GM19043 (cell line): ENCODE data around the gene THPO.
A peak's percentile ranks its signal among the peaks of the same experiment; 100 is the strongest.

Experiments used
- ATAC-seq: cut with Tn5 transposase; IDR thresholded peaks from one replicate; pipeline ENCODE4 v1.9.1; 2021; ENCODE audit warnings: low read depth; ENCODE audit not compliant: unreplicated experiment

Gene THPO

GRCh38 chr3:184377882-184378445, at the start of gene THPO:
TSS of gene THPO (minus strand) at chr3:184378207. CDS start at chr3:184376259, 1,948 bp downstream.
- no peak for ATAC-seq

GRCh38 chr3:184426691-184427141, 48.7 kb upstream of the THPO start:
- no peak for ATAC-seq

GRCh38 chr3:184423561-184423960, 45.6 kb upstream of the THPO start:
- no peak for ATAC-seq

- ATAC-seq, result no peak
Observed at GRCh38 chr3:184419171-184419570, 41.2 kb upstream of the THPO start.

GRCh38 chr3:184417619-184418327, 39.8 kb upstream of the THPO start:
- peak; percentile 85 for ATAC-seq

GRCh38 chr3:184415203-184415490, 37.1 kb upstream of the THPO start:
- no peak for ATAC-seq

- ATAC-seq, result no peak
Observed at GRCh38 chr3:184414418-184415202, 36.6 kb upstream of the THPO start.

GRCh38 chr3:184409946-184410500, 32.0 kb upstream of the THPO start:
- no peak for ATAC-seq

GRCh38 chr3:184409331-184409926, 31.4 kb upstream of the THPO start:
- ATAC-seq, result no peak

- no peak for ATAC-seq
Observed at GRCh38 chr3:184405075-184406030, 27.3 kb upstream of the THPO start.

- ATAC-seq, result no peak
Observed at GRCh38 chr3:184399410-184399809, 21.4 kb upstream of the THPO start.

GRCh38 chr3:184395320-184395660, 17.3 kb upstream of the THPO start:
- ATAC-seq, result no peak

- no peak for ATAC-seq
Observed at GRCh38 chr3:184391266-184391665, 13.3 kb upstream of the THPO start.

- no peak for ATAC-seq
Observed at GRCh38 chr3:184389935-184390528, 12.0 kb upstream of the THPO start.

- no peak for ATAC-seq
Observed at GRCh38 chr3:184389384-184389783, 11.4 kb upstream of the THPO start.

- no peak for ATAC-seq
Observed at GRCh38 chr3:184388936-184389230, 10.9 kb upstream of the THPO start.

GRCh38 chr3:184388164-184388935, 10.3 kb upstream of the THPO start:
- ATAC-seq, result no peak

- no peak for ATAC-seq
Observed at GRCh38 chr3:184387174-184387714, 9.2 kb upstream of the THPO start.
